ENCODE results near the gene UNC80.
A peak's percentile ranks its signal among the peaks of the same experiment; 100 is the strongest.

GRCh38 chr2:209936106-209936666, 164.6 kb downstream of the UNC80 start:
- TF ChIP-seq POLR2AphosphoS5 (IDR thresholded peaks at IDR 0.05), result no peak
- TF ChIP-seq CTCF (IDR thresholded peaks at IDR 0.05), result peak in 1 of 4 experiments; percentile 28
- no peak for TF ChIP-seq POLR2A (IDR thresholded peaks at IDR 0.05)

All from prostate gland (tissue), 2 donors.